ENCODE measurements around the gene AXIN2. TPM values are rescaled to one million over a fixed set of nuclear protein-coding genes. Genes with fewer than 3 reads are reported as not detected.

AXIN2 gene
- total and polyA plus RNA-seq, 10 of the 15 experiments (the other 5 are each of a cell fraction or from before 2014, with no cell fraction given) = 0.47 to 7.8 (median 3.1) TPM

GRCh38 chr17:65537343-65537844, 24.1 kb downstream of the AXIN2 start:
- no peak overlapping the region for H3K27ac ChIP-seq (ENCODE audit: control insufficient read depth, insufficient read depth)
- ChIA-PET SMC1A (ENCODE audit: uncharacterized antibody, unreplicated experiment) (no interaction called here), CTCF (no interaction called here), POLR2A (no interaction called here), RAD21 (ENCODE audit: unreplicated experiment) (no interaction called here)
- BruUV-seq (replicated peaks) = no TSS peak
- TF ChIP-seq HDAC6 (IDR thresholded peaks at IDR 0.05; ENCODE audit: unreplicated experiment) (no peak), BCL11A (IDR thresholded peaks at IDR 0.05; ENCODE audit: low read depth, low read length) (no peak), NR2C1 (IDR thresholded peaks at IDR 0.05) (no peak), REST (IDR thresholded peaks at IDR 0.05; ENCODE audit: low read depth, low read length) (no peak), NBN (IDR thresholded peaks at IDR 0.05) (no peak), NR2C2 (IDR thresholded peaks at IDR 0.05; ENCODE audit: borderline replicate concordance, control insufficient read depth, insufficient read length, low read depth) (no peak), MTA2 (IDR thresholded peaks at IDR 0.05; ENCODE audit: low read depth) (no peak), CUX1 (IDR thresholded peaks at IDR 0.05; ENCODE audit: insufficient replicate concordance, low read depth, low read length) (no peak)
- WGBS (ENCODE audit: insufficient coverage, insufficient replicate concordance, low lambda C conversion rate, missing lambda C conversion rate) = 81% methylated on average over 35 of the region's 35 CpGs
- H3K4me3 ChIP-seq = no peak overlapping the region
- in situ Hi-C loops (cut with MboI) (no loop called here), intact Hi-C loops (cut with micrococcal nuclease; ENCODE audit: unreplicated experiment) (no loop called here)
- ATAC-seq (no peak), FAIRE-seq (no peak), DNase-seq (ENCODE audit: low read depth, low spot score) (no peak)
- no peaks in the 10 kb centered on the region for H3K4me1 ChIP-seq (ENCODE audit: control insufficient read depth, insufficient read depth, low read length)
- H3K36me3 ChIP-seq (ENCODE audit: control insufficient read depth in 2 of 2, insufficient read depth in 2 of 2, low read length in 1 of 2) = peaks cover 0 to 19% of the 10 kb centered on the region in 2 experiments; a peak in 3 of 4 replicates
- H3K9ac ChIP-seq (ENCODE audit: control insufficient read depth, insufficient read depth, low read length) = no peak overlapping the region
- H3K9me3 ChIP-seq (replicated peaks; ENCODE audit: control insufficient read depth, insufficient read depth, low read length) = no peaks in the 10 kb centered on the region
- H3K79me2 ChIP-seq (ENCODE audit: control insufficient read depth, insufficient read depth, low read length) = no peaks in the 10 kb centered on the region
- no peaks in the 10 kb centered on the region for H4K20me1 ChIP-seq (ENCODE audit: control insufficient read depth, insufficient read depth)
- no peaks in the 10 kb centered on the region for H3K27me3 ChIP-seq (replicated peaks in 1 of 2; ENCODE audit: control insufficient read depth in 2 of 2, insufficient read depth in 2 of 2, low read length in 1 of 2)
- no peak overlapping the region for H3K4me2 ChIP-seq (ENCODE audit: control insufficient read depth, insufficient read depth)
- no peak overlapping the region for H2AFZ ChIP-seq (ENCODE audit: control insufficient read depth, low read depth, low read length)
